ENCODE measurements around the gene NUP93. TPM values are rescaled to one million over a fixed set of nuclear protein-coding genes. Genes with fewer than 3 reads are reported as not detected.

NUP93 gene
- total and polyA plus RNA-seq, 10 donors, result 29.2 to 102 (median 56.6) TPM

GRCh38 chr16:56855946-56856345 is 126.0 kb downstream of the NUP93 start:
- intact Hi-C loops (cut with DNase I; ENCODE audit: low total_unique reads), result no loop called here
- Histone ChIP-seq H3K4me3 (no peak overlapping the region), H3K9me3 (no peaks in the 10 kb centered on the region), H3K27ac (no peak overlapping the region), H3K27me3 (replicated peaks in 1 of 7) (no peaks in the 10 kb centered on the region), H3K4me1 (peaks cover 9 to 33% (median 18%) of the 10 kb centered on the region in 6 donors), H3K36me3 (no peaks in the 10 kb centered on the region)
- WGBS, 5 donors, result 58 to 77% (median 63%) methylated on average over 4 of the region's 4 CpGs
- TF ChIP-seq CTCF (IDR thresholded peaks at IDR 0.05 in 8 of 11, conservative IDR thresholded peaks at IDR 0.05 in 3 of 11) (no peak), POLR2A (IDR thresholded peaks at IDR 0.05) (no peak), POLR2AphosphoS5 (IDR thresholded peaks at IDR 0.05) (no peak)
- DNase-seq, result peak; percentile 24

DNA sequence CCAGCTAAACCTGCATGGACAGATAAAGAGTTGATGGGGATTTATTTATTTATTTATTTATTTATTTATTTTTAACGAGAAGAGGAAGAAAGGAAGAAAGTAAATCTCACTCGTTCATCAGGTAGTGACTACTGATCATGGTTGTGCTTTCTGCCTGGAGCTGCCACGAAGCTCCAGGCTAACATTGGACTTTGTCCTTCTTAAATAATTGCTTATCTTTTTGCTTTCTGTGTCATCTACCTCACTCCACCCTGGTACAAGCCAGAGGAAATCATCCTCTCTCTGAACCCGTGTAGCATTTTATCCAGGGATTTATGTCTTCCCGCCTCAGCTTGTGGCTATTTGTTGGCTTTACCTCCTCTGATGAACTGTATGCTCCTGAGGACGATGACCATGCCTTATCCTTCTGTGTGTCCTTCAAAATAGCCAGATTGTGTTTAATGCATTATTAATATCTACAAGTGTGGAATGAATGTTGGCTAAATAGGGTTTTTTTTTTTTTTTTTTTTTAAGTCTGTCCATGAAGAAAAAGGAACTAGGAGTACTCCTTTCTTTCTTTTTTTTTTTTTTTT is 127.0 kb downstream of the NUP93 start:
- intact Hi-C loops (cut with DNase I; ENCODE audit: low total_unique reads), result no loop called here

DNA sequence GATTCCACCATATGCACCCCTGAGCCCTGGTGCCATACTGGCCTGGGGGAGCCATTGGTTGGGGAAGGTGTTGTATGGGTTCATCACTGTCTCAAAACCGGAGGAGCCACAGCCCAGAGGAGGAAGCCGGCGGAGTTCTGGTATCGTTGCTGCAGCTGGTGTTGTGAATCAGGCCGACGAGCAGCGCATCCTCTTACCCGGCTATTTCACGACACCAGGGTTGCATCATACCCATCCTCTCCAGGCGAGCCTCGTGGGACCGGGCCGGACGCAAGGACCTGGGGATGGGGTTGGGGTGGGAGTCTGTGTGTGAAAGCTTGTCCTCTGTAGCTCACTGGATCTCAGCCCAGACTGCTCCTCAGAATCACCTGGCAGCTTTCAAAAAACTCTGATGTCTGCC is 128.4 kb downstream of the NUP93 start:
- Histone ChIP-seq H3K4me1 (peaks cover 15 to 57% (median 33%) of the 10 kb centered on the region in 6 donors), H3K27me3 (replicated peaks in 1 of 7) (no peaks in the 10 kb centered on the region), H3K9me3 (no peaks in the 10 kb centered on the region), H3K4me3 (no peak overlapping the region), H3K36me3 (no peaks in the 10 kb centered on the region), H3K27ac (peak overlapping the region in 1 of 8 donors; percentile 40)
- TF ChIP-seq POLR2A (IDR thresholded peaks at IDR 0.05), result no peak
- no peak for TF ChIP-seq CTCF (IDR thresholded peaks at IDR 0.05 in 8 of 11, conservative IDR thresholded peaks at IDR 0.05 in 3 of 11)
- TF ChIP-seq POLR2AphosphoS5 (IDR thresholded peaks at IDR 0.05), result peak in 2 of 3 donors; percentile 19 to 21
- intact Hi-C loops (cut with DNase I; ENCODE audit: low total_unique reads), result no loop called here
- peak; percentile 85 for DNase-seq
- 53 to 88% (median 71%) methylated on average over 14 of the region's 14 CpGs for WGBS, 5 donors

More for the DNA sequence above, 127.0 kb downstream of the NUP93 start:
- DNase-seq, result no peak
- no peaks in the 10 kb centered on the region for H3K27me3 ChIP-seq (replicated peaks in 1 of 7)
- WGBS, 5 donors, result 64 to 75% (median 68%) methylated on average over 6 of the region's 6 CpGs
- H3K36me3 ChIP-seq, result no peaks in the 10 kb centered on the region
- TF ChIP-seq POLR2AphosphoS5 (IDR thresholded peaks at IDR 0.05), result no peak
- no peak for TF ChIP-seq POLR2A (IDR thresholded peaks at IDR 0.05)
- no peak for TF ChIP-seq CTCF (IDR thresholded peaks at IDR 0.05 in 8 of 11, conservative IDR thresholded peaks at IDR 0.05 in 3 of 11)
- H3K9me3 ChIP-seq, result no peaks in the 10 kb centered on the region
- H3K4me1 ChIP-seq, result peaks cover 15 to 43% (median 25%) of the 10 kb centered on the region in 6 donors
- no peak overlapping the region for H3K27ac ChIP-seq
- no peak overlapping the region for H3K4me3 ChIP-seq

- WGBS, 5 donors, result 77 to 92% (median 83%) methylated on average over 2 of the region's 2 CpGs
- no peaks in the 10 kb centered on the region for H3K27me3 ChIP-seq (replicated peaks in 1 of 7)
- TF ChIP-seq CTCF (IDR thresholded peaks at IDR 0.05 in 8 of 11, conservative IDR thresholded peaks at IDR 0.05 in 3 of 11) (no peak), POLR2A (IDR thresholded peaks at IDR 0.05) (no peak), POLR2AphosphoS5 (IDR thresholded peaks at IDR 0.05) (no peak)
- intact Hi-C loops (cut with DNase I; ENCODE audit: low total_unique reads), result no loop called here
- no peak overlapping the region for H3K4me3 ChIP-seq
- DNase-seq, result no peak
- H3K36me3 ChIP-seq, result no peaks in the 10 kb centered on the region
- H3K4me1 ChIP-seq, result peaks cover 15 to 58% (median 33%) of the 10 kb centered on the region in 6 donors
- peak overlapping the region in 7 of 8 donors; percentile 2 to 85 (median 56) for H3K27ac ChIP-seq
- H3K9me3 ChIP-seq, result no peaks in the 10 kb centered on the region
These were observed 129.7 kb downstream of the NUP93 start for GRCh38 chr16:56859636-56860035.

All from spleen (tissue), 11 donors.